Endodermal cell (in vitro differentiated cells): ENCODE data around the gene ADTRP. TPM values are rescaled to one million over a fixed set of nuclear protein-coding genes. Genes with fewer than 3 reads are reported as not detected.
"Not testable (repeated sequence)": the region's sequence is repeated elsewhere in the genome, so short reads cannot be mapped to it uniquely, and the experiment has no call there.

Experiments used
- DNase-seq: peaks from one replicate; pipeline ENCODE4 v3.0.0-alpha.2; 2017
- H3K27ac ChIP-seq: 2 replicates; pipeline ENCODE4 v1.5.1; 2013; ENCODE audit warnings: mild to moderate bottlenecking, low read depth, low read length, moderate library complexity
- H3K27me3 ChIP-seq: 2 replicates; pipeline ENCODE4 v1.6.1; 2013; ENCODE audit warnings: mild to moderate bottlenecking, low read length, moderate library complexity; ENCODE audit not compliant: insufficient read depth, control insufficient read depth, poor library complexity, severe bottlenecking
- H3K36me3 ChIP-seq: 2 replicates; pipeline ENCODE4 v1.7.0; 2013; ENCODE audit warnings: mild to moderate bottlenecking, low read length, moderate library complexity; ENCODE audit not compliant: control insufficient read depth, insufficient read depth
- H3K4me1 ChIP-seq: one replicate; pipeline ENCODE4 v1.7.0; 2013; ENCODE audit warnings: low read length; ENCODE audit not compliant: control insufficient read depth, insufficient read depth
- H3K4me3 ChIP-seq: 2 replicates; pipeline ENCODE4 v1.5.1; 2013; ENCODE audit warnings: mild to moderate bottlenecking, low read length, moderate library complexity
- H3K9ac ChIP-seq: 2 replicates; pipeline ENCODE4 v1.6.1; 2013; ENCODE audit warnings: mild to moderate bottlenecking, low read length, moderate library complexity; ENCODE audit not compliant: poor library complexity, severe bottlenecking; ENCODE audit errors: extremely low read depth
- H3K9me3 ChIP-seq: 2 replicates; pipeline ENCODE4 v1.6.1; 2013; ENCODE audit warnings: mild to moderate bottlenecking, low read length, moderate library complexity; ENCODE audit not compliant: control insufficient read depth
- H3K27ac Mint-ChIP-seq: 2 replicates; pipeline ENCODE4 v1.8.0; 2020; ENCODE audit warnings: mixed read lengths
- H3K27me3 Mint-ChIP-seq: 2 replicates; pipeline ENCODE4 v1.8.0; 2021; ENCODE audit warnings: mild to moderate bottlenecking, mixed read lengths; ENCODE audit not compliant: insufficient read depth
- H3K36me3 Mint-ChIP-seq: 2 replicates; pipeline ENCODE4 v1.8.0; 2020; ENCODE audit warnings: low read depth, mixed read lengths
- H3K4me1 Mint-ChIP-seq: 2 replicates; pipeline ENCODE4 v1.8.0; 2020; ENCODE audit warnings: mixed read lengths
- H3K4me3 Mint-ChIP-seq: 2 replicates; pipeline ENCODE4 v1.8.0; 2020; ENCODE audit warnings: mild to moderate bottlenecking, moderate library complexity, mixed read lengths
- H3K9me3 Mint-ChIP-seq: 2 replicates; pipeline ENCODE4 v1.8.0; 2020; ENCODE audit warnings: mild to moderate bottlenecking, mixed read lengths
- CTCF ChIP-seq: fragments of 200-600 bp; sonication (generic); conservative IDR thresholded peaks from 2 replicates; pipeline ENCODE4 v1.5.0; 2021; ENCODE audit warnings: antibody characterized with exemption, mild to moderate bottlenecking
- WGBS, 2 experiments: methylation state at CpG; one replicate each; pipeline versions ENCODE4 v1.1.5 to v1.1.7; 2013; ENCODE audit warnings: missing lambda C conversion rate in 2 of 2, mixed read lengths in 1 of 2; ENCODE audit not compliant: insufficient coverage in 1 of 2, insufficient read length in 1 of 2; 5-methylcytosine and 5-hydroxymethylcytosine counted together
- total RNA-seq, 2 donors: library from RNA; stranded (reverse); fragmentation: NEBNext Ultra II Directional in 1 of 2; extraction: Animal tissue kit (Norgen Biotek cat#: 25700) in 1 of 2; gene quantifications; 2 replicates in 1 of 2; 3 replicates in 1 of 2; pipeline ENCODE4 v1.2.1, GENCODE V29; 2021

The ADTRP gene
- total RNA-seq, 2 donors from 2014 or later = 0.20 to 0.29 TPM

DNA sequence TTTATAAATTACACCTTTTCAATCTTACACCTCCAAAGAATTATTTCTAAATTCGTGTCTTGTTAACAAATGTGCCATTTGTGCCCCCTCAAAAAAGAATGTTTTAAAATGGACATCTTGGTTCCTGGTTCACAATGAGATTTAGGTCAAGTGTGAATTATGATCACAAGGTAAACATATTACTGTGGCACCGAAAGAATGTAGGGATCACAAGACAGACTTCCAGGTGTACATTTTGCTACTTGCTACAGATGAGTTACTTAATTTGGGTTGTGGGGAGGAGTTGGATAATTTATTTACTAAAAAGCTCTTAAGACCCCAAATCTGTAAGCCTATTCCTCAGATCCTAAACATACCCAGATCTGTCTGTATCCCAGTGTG, 25.0 kb upstream of the ADTRP start:
- no peaks in the 10 kb centered on the region for H3K9me3 ChIP-seq
- H3K27ac ChIP-seq = no peak overlapping the region
- H3K4me1 ChIP-seq = peaks cover 21% of the 10 kb centered on the region
- no peaks in the 10 kb centered on the region for H3K9me3 Mint-ChIP-seq
- no peak for TF ChIP-seq CTCF
- no peaks in the 10 kb centered on the region for H3K27me3 ChIP-seq
- H3K36me3 Mint-ChIP-seq = no peaks in the 10 kb centered on the region
- H3K9ac ChIP-seq = no peak overlapping the region
- H3K27me3 Mint-ChIP-seq = no peaks in the 10 kb centered on the region
- H3K4me1 Mint-ChIP-seq = peaks cover 34% of the 10 kb centered on the region
- no peak overlapping the region for H3K4me3 ChIP-seq
- no peak overlapping the region for H3K4me3 Mint-ChIP-seq
- no peak overlapping the region for H3K27ac Mint-ChIP-seq
- 94% methylated on average over 2 of the region's 2 CpGs; no CpG with 5 or more reads in 1 of the 2 experiments for WGBS, 2 experiments
- no peak for DNase-seq
- no peaks in the 10 kb centered on the region for H3K36me3 ChIP-seq

DNA sequence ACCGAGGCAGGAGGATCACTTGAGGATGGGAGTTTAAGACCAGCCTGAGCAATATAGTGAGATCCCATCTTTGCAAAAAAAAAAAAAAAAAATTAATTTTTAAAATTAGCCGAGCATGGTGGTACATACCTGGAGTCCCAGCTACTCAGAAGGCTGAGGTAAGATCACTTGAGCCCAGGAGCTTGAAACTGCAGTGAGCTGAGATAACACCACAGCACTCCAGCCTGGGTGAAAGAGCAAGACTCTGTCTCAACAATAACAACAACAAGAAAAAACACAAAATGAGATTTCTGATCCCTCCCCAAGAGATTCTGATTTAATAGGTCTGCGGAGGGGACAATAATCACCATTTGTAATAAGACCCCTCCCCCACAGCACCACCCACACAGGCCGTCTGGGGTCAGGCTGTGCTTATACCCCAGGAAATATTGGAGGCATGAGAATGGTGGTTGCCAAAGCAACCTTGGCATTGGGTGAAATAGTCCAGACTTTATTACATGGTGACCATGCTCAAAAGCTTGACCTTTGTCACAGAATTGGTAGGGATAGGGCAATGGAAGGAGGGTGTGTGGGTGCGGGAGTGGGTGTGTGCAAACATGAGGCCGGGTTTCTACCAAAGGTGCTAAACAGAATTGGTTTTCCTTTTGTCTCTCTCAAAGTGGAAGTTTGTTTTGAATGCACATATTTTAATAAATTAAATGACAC, 24.4 kb upstream of the ADTRP start:
- Histone ChIP-seq H3K27me3 (no peaks in the 10 kb centered on the region), H3K27ac (no peak overlapping the region), H3K36me3 (no peaks in the 10 kb centered on the region), H3K4me1 (peaks cover 25% of the 10 kb centered on the region), H3K9ac (no peak overlapping the region), H3K9me3 (no peaks in the 10 kb centered on the region), H3K4me3 (no peak overlapping the region)
- H3K27me3 Mint-ChIP-seq = no peaks in the 10 kb centered on the region
- TF ChIP-seq CTCF = no peak
- no peaks in the 10 kb centered on the region for H3K36me3 Mint-ChIP-seq
- no peak for DNase-seq
- H3K27ac Mint-ChIP-seq = no peak overlapping the region
- 89% methylated on average over 6 of the region's 6 CpGs; no CpG with 5 or more reads in 1 of the 2 experiments for WGBS, 2 experiments
- peaks cover 39% of the 10 kb centered on the region for H3K4me1 Mint-ChIP-seq
- no peak overlapping the region for H3K4me3 Mint-ChIP-seq
- no peaks in the 10 kb centered on the region for H3K9me3 Mint-ChIP-seq

DNA sequence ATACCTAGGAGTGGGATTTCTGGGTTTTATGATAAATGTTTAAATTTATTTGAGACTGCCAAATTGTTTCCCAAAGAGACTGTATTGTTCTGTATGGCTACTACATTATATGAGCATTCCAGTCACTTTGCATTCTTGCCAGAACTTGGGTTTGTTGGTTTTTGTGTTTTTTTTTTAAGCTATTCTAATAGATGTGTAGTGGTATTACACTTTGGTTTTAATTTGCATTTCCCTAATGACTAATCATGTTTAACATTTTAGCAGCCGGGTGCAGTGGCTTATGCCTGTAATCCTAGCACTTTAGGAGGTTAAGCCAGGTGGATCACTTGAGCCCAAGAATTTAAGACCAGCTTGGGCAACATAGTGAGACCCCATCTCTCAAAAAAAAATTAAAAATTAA, 21.9 kb upstream of the ADTRP start:
- not testable (repeated sequence) for H3K36me3 Mint-ChIP-seq, DNase-seq
- whole genome bisulfite sequencing, 2 experiments = no CpG with 5 or more reads among the region's 1 CpG

GRCh38 chr6:11798538-11798937, 19.9 kb upstream of the ADTRP start:
- no peaks in the 10 kb centered on the region for H3K36me3 ChIP-seq
- TF ChIP-seq CTCF = no peak
- no peak for DNase-seq
- no peak overlapping the region for H3K9ac ChIP-seq
- 95% methylated on average over 4 to 7 of the region's 7 CpGs for WGBS, 2 experiments
- H3K9me3 ChIP-seq = no peaks in the 10 kb centered on the region
- Mint-ChIP-seq H3K9me3 (no peaks in the 10 kb centered on the region), H3K4me1 (peaks cover 30% of the 10 kb centered on the region), H3K4me3 (no peak overlapping the region), H3K36me3 (no peaks in the 10 kb centered on the region), H3K27me3 (no peaks in the 10 kb centered on the region), H3K27ac (no peak overlapping the region)
- no peak overlapping the region for H3K4me3 ChIP-seq
- no peak overlapping the region for H3K27ac ChIP-seq
- peaks cover 8% of the 10 kb centered on the region for H3K4me1 ChIP-seq
- no peaks in the 10 kb centered on the region for H3K27me3 ChIP-seq

More for the DNA sequence above, 21.9 kb upstream of the ADTRP start:
- H3K4me3 Mint-ChIP-seq, H3K9me3 Mint-ChIP-seq, H3K9ac ChIP-seq, H3K9me3 ChIP-seq, H3K27ac ChIP-seq, H3K27me3 ChIP-seq, H3K36me3 ChIP-seq, H3K27me3 Mint-ChIP-seq, H3K27ac Mint-ChIP-seq, H3K4me3 ChIP-seq: not testable (repeated sequence)
- H3K4me1 Mint-ChIP-seq = peaks cover 32% of the 10 kb centered on the region
- peaks cover 20% of the 10 kb centered on the region for H3K4me1 ChIP-seq
